Adipocyte (in vitro differentiated cells): ENCODE results near the gene MYADM.

Experiments used
- DNase-seq: peaks from one replicate; pipeline ENCODE4 v3.0.0-alpha.2; 2015; ENCODE audit warnings: low read depth
- H3K27me3 ChIP-seq: replicated peaks from 2 replicates; pipeline ENCODE4 v1.7.0; 2013; ENCODE audit warnings: mild to moderate bottlenecking, low read length, moderate library complexity; ENCODE audit not compliant: control insufficient read depth, insufficient read depth
- H3K36me3 ChIP-seq: 2 replicates; pipeline ENCODE4 v1.7.0; 2013; ENCODE audit warnings: low read length, mild to moderate bottlenecking, moderate library complexity; ENCODE audit not compliant: control insufficient read depth, insufficient read depth, severe bottlenecking
- H3K4me1 ChIP-seq: 2 replicates; pipeline ENCODE4 v1.7.0; 2013; ENCODE audit warnings: mild to moderate bottlenecking, low read length, moderate library complexity; ENCODE audit not compliant: control insufficient read depth, insufficient read depth
- H3K4me3 ChIP-seq: 2 replicates; pipeline ENCODE4 v1.7.0; 2013; ENCODE audit warnings: mild to moderate bottlenecking, low read length, moderate library complexity
- H3K9ac ChIP-seq: 2 replicates; pipeline ENCODE4 v1.7.0; 2013; ENCODE audit warnings: mild to moderate bottlenecking, low read length, moderate library complexity
- H3K9me3 ChIP-seq: 2 replicates; pipeline ENCODE4 v1.7.0; 2013; ENCODE audit warnings: mild to moderate bottlenecking, low read length, moderate library complexity; ENCODE audit not compliant: control insufficient read depth

The MYADM gene

GRCh38 chr19:53844849-53845246, 22.8 kb upstream of the MYADM start:
- no peak for DNase-seq
- Histone ChIP-seq H3K9me3 (no peaks in the 10 kb centered on the region), H3K4me3 (no peak overlapping the region), H3K4me1 (peaks cover 14% of the 10 kb centered on the region), H3K36me3 (no peaks in the 10 kb centered on the region), H3K9ac (no peak overlapping the region), H3K27me3 (no peaks in the 10 kb centered on the region)

- H3K9me3 ChIP-seq: no peaks in the 10 kb centered on the region
- peaks cover 12% of the 10 kb centered on the region for H3K4me1 ChIP-seq
- no peaks in the 10 kb centered on the region for H3K36me3 ChIP-seq
- no peak overlapping the region for H3K4me3 ChIP-seq
- H3K27me3 ChIP-seq: no peaks in the 10 kb centered on the region
- no peak overlapping the region for H3K9ac ChIP-seq
- no peak for DNase-seq
These were observed 20.1 kb upstream of the MYADM start for GRCh38 chr19:53847555-53847954.

GRCh38 chr19:53849237-53849676, 18.4 kb upstream of the MYADM start:
- H3K4me3 ChIP-seq: peak overlapping the region; percentile 31
- DNase-seq: peak; percentile 29
- H3K9ac ChIP-seq: no peak overlapping the region
- peaks cover 15% of the 10 kb centered on the region for H3K4me1 ChIP-seq
- H3K36me3 ChIP-seq: no peaks in the 10 kb centered on the region
- H3K9me3 ChIP-seq: no peaks in the 10 kb centered on the region
- no peaks in the 10 kb centered on the region for H3K27me3 ChIP-seq

GRCh38 chr19:53853707-53854106, 14.0 kb upstream of the MYADM start:
- Histone ChIP-seq H3K9me3 (no peaks in the 10 kb centered on the region), H3K27me3 (no peaks in the 10 kb centered on the region), H3K36me3 (no peaks in the 10 kb centered on the region), H3K4me3 (no peak overlapping the region), H3K9ac (no peak overlapping the region), H3K4me1 (peaks cover 15% of the 10 kb centered on the region)
- no peak for DNase-seq

GRCh38 chr19:53864308-53864836, 3.3 kb upstream of the MYADM start:
- H3K9me3 ChIP-seq: no peaks in the 10 kb centered on the region
- H3K4me3 ChIP-seq: no peak overlapping the region
- peaks cover 14% of the 10 kb centered on the region for H3K4me1 ChIP-seq
- DNase-seq: no peak
- no peaks in the 10 kb centered on the region for H3K27me3 ChIP-seq
- no peaks in the 10 kb centered on the region for H3K36me3 ChIP-seq
- no peak overlapping the region for H3K9ac ChIP-seq

- no peaks in the 10 kb centered on the region for H3K36me3 ChIP-seq
- H3K9me3 ChIP-seq: no peaks in the 10 kb centered on the region
- H3K4me3 ChIP-seq: peak overlapping the region; percentile 76
- peaks cover 14% of the 10 kb centered on the region for H3K4me1 ChIP-seq
- no peaks in the 10 kb centered on the region for H3K27me3 ChIP-seq
- H3K9ac ChIP-seq: peak overlapping the region; percentile 85
- DNase-seq: no peak
These were observed 2.2 kb upstream of the MYADM start for GRCh38 chr19:53865523-53865917.

- Histone ChIP-seq H3K27me3 (no peaks in the 10 kb centered on the region), H3K4me1 (peaks cover 14% of the 10 kb centered on the region), H3K36me3 (no peaks in the 10 kb centered on the region), H3K9me3 (no peaks in the 10 kb centered on the region), H3K4me3 (peak overlapping the region; percentile 76), H3K9ac (peak overlapping the region; percentile 85)
- peak; percentile 92 for DNase-seq
These were observed 1.5 kb upstream of the MYADM start for GRCh38 chr19:53865918-53866864.

- Histone ChIP-seq H3K4me1 (peaks cover 14% of the 10 kb centered on the region), H3K9me3 (no peaks in the 10 kb centered on the region), H3K27me3 (no peaks in the 10 kb centered on the region), H3K9ac (peak overlapping the region; percentile 85), H3K4me3 (peak overlapping the region; percentile 76), H3K36me3 (no peaks in the 10 kb centered on the region)
- peak; percentile 43 for DNase-seq
These were observed 838 bp upstream of the MYADM start for GRCh38 chr19:53866865-53867224.

- Histone ChIP-seq H3K27me3 (no peaks in the 10 kb centered on the region), H3K36me3 (peaks cover 1% of the 10 kb centered on the region), H3K9me3 (no peaks in the 10 kb centered on the region), H3K4me1 (peaks cover 14% of the 10 kb centered on the region), H3K4me3 (peak overlapping the region; percentile 86), H3K9ac (peak overlapping the region; percentile 88)
- peak; percentile 89 for DNase-seq
These were observed 608 bp downstream of the MYADM start for GRCh38 chr19:53868091-53868891.

GRCh38 chr19:53868892-53869804, 1.5 kb downstream of the MYADM start:
- no peaks in the 10 kb centered on the region for H3K27me3 ChIP-seq
- no peaks in the 10 kb centered on the region for H3K9me3 ChIP-seq
- H3K9ac ChIP-seq: peak overlapping the region; percentile 88
- DNase-seq: peak; percentile 93
- H3K4me1 ChIP-seq: peaks cover 14% of the 10 kb centered on the region
- H3K36me3 ChIP-seq: peaks cover 10% of the 10 kb centered on the region
- peak overlapping the region; percentile 86 for H3K4me3 ChIP-seq
